GM12878 (cell line): ENCODE results near the gene TMEM232. TPM values are rescaled to one million over a fixed set of nuclear protein-coding genes. Genes with fewer than 3 reads are reported as not detected.

Experiments used
- ATAC-seq: fragments of 200-7000 bp; cut with Tn5 transposase; 3 replicates; pipeline ENCODE4 v1.9.1; 2020; ENCODE audit warnings: mild to moderate bottlenecking, moderate library complexity
- BruUV-seq: library from RNA; stranded (reverse); fragments of 400-500 nt; replicated peaks from 2 replicates; lab custom pipeline; 2021; lab: Mats Ljungman, UMichigan
- CTCF ChIA-PET: fragments of 300-600 bp; sonication (Branson Sonifier 250); formaldehyde crosslinking; extraction: SDS; loops from one replicate; lab custom pipeline; 2021; ENCODE audit warnings: inconsistent platforms; lab: Yijun Ruan, JAX
- POLR2A ChIA-PET: fragments of 350-600 bp; formaldehyde crosslinking; extraction: SDS; loops from one replicate; lab custom pipeline; 2021; ENCODE audit warnings: inconsistent platforms; lab: Charles Lee
- RAD21 ChIA-PET: fragments of 300-600 bp; sonication (Branson Sonifier 250); formaldehyde crosslinking; loops from one replicate; lab custom pipeline; 2023; ENCODE audit warnings: antibody characterized with exemption; ENCODE audit not compliant: unreplicated experiment; lab: Charles Lee
- SMC1A ChIA-PET: fragments of 300-600 bp; sonication (Branson Sonifier 250); formaldehyde crosslinking; loops from one replicate; lab custom pipeline; 2023; ENCODE audit not compliant: unreplicated experiment, uncharacterized antibody; lab: Charles Lee
- DNase-seq: peaks from one replicate; pipeline ENCODE4 v3.0.0-alpha.2; 2011; ENCODE audit warnings: low read depth, low spot score
- FAIRE-seq: peaks from 3 replicates; lab custom pipeline; 2011; peaks lifted over from hg19 to GRCh38; lab: Jason Lieb, UNC
- H2AFZ ChIP-seq: 2 replicates; pipeline ENCODE4 v1.6.0; 2011; ENCODE audit warnings: low read depth, low read length, control low read depth; ENCODE audit not compliant: control insufficient read depth
- H3K27ac ChIP-seq: 2 replicates; pipeline ENCODE4 v1.5.1; 2011; ENCODE audit warnings: control low read depth; ENCODE audit not compliant: control insufficient read depth, insufficient read depth
- H3K27me3 ChIP-seq, 2 experiments: replicated peaks in 1 of 2; 2 replicates each; pipeline versions ENCODE4 v1.6.0 to v1.6.1; 2011; ENCODE audit warnings: low read length in 1 of 2; ENCODE audit not compliant: control insufficient read depth in 2 of 2, insufficient read depth in 2 of 2
- H3K36me3 ChIP-seq, 2 experiments: 2 replicates each; pipeline ENCODE4 v1.5.1; 2011; ENCODE audit warnings: low read length in 1 of 2; ENCODE audit not compliant: control insufficient read depth in 2 of 2, insufficient read depth in 2 of 2
- H3K4me1 ChIP-seq: 2 replicates; pipeline ENCODE4 v1.6.1; 2011; ENCODE audit warnings: mild to moderate bottlenecking, low read length, moderate library complexity, mixed read lengths; ENCODE audit not compliant: control insufficient read depth, insufficient read depth
- H3K4me2 ChIP-seq: 2 replicates; pipeline ENCODE4 v1.6.0; 2011; ENCODE audit warnings: control low read depth; ENCODE audit not compliant: control insufficient read depth, insufficient read depth
- H3K4me3 ChIP-seq: fragments of 200-600 bp; sonication (generic); 2 replicates; pipeline ENCODE4 v1.5.1; 2016
- H3K79me2 ChIP-seq: 2 replicates; pipeline ENCODE4 v1.6.0; 2011; ENCODE audit warnings: low read length; ENCODE audit not compliant: control insufficient read depth, insufficient read depth
- H3K9ac ChIP-seq: 2 replicates; pipeline ENCODE4 v1.8.0; 2011; ENCODE audit warnings: low read length, control low read depth, mixed read lengths; ENCODE audit not compliant: control insufficient read depth, insufficient read depth
- H3K9me3 ChIP-seq: replicated peaks from 3 replicates; pipeline ENCODE4 v1.5.1; 2011; ENCODE audit warnings: mild to moderate bottlenecking, low read length; ENCODE audit not compliant: control insufficient read depth, insufficient read depth
- H4K20me1 ChIP-seq: 2 replicates; pipeline ENCODE4 v1.6.0; 2011; ENCODE audit not compliant: control insufficient read depth, insufficient read depth
- ATF7 ChIP-seq: fragments of 450-650 bp; IDR thresholded peaks from 2 replicates; pipeline ENCODE4 v1.6.1; 2016; ENCODE audit warnings: low read depth, mild to moderate bottlenecking
- BCL11A ChIP-seq: IDR thresholded peaks from 2 replicates; pipeline ENCODE4 v1.6.1; 2011; ENCODE audit warnings: low read depth, low read length
- CREB1 ChIP-seq: IDR thresholded peaks from 2 replicates; pipeline ENCODE4 v1.6.1; 2012; ENCODE audit warnings: low read depth, mild to moderate bottlenecking, inconsistent platforms
- CREM ChIP-seq: IDR thresholded peaks from 2 replicates; pipeline ENCODE4 v1.6.1; 2014; ENCODE audit warnings: antibody characterized with exemption, low read depth
- HCFC1 ChIP-seq: fragments of 150-350 bp; IDR thresholded peaks from 2 replicates; pipeline ENCODE4 v1.6.1; 2014; ENCODE audit warnings: low read length
- IRF4 ChIP-seq: IDR thresholded peaks from 2 replicates; pipeline ENCODE4 v1.6.1; 2011; ENCODE audit warnings: low read depth, low read length
- JUND ChIP-seq: IDR thresholded peaks from 2 replicates; pipeline ENCODE4 v1.6.1; 2012; ENCODE audit warnings: low read depth, mild to moderate bottlenecking, low read length, improper control_type of control experiment, moderate library complexity
- MTA3 ChIP-seq: IDR thresholded peaks from 2 replicates; pipeline ENCODE4 v1.6.1; 2012; ENCODE audit warnings: low read length, inconsistent platforms, borderline replicate concordance
- NFXL1 ChIP-seq: fragments of 450-650 bp; IDR thresholded peaks from 2 replicates; pipeline ENCODE4 v1.6.1; 2017; ENCODE audit warnings: antibody characterized with exemption, mild to moderate bottlenecking, borderline replicate concordance
- NFYB ChIP-seq: IDR thresholded peaks from 2 replicates; pipeline ENCODE4 v1.6.1; 2011; ENCODE audit warnings: low read depth, mild to moderate bottlenecking, low read length, improper control_type of control experiment, moderate library complexity; ENCODE audit not compliant: insufficient read depth
- NR2C1 ChIP-seq: fragments of 450-650 bp; IDR thresholded peaks from 2 replicates; pipeline ENCODE4 v1.6.1; 2017; ENCODE audit warnings: antibody characterized with exemption, mild to moderate bottlenecking, moderate library complexity
- SIN3A ChIP-seq: IDR thresholded peaks from 2 replicates; pipeline ENCODE4 v1.6.1; 2012; ENCODE audit warnings: low read depth, low read length, improper control_type of control experiment
- SREBF1 ChIP-seq: IDR thresholded peaks from 2 replicates; pipeline ENCODE4 v1.6.1; 2012; ENCODE audit warnings: mild to moderate bottlenecking, low read length
- STAT3 ChIP-seq: IDR thresholded peaks from 2 replicates; pipeline ENCODE4 v1.6.1; 2011; ENCODE audit warnings: low read depth, low read length, improper control_type of control experiment
- SUPT20H ChIP-seq: IDR thresholded peaks from 2 replicates; pipeline ENCODE4 v1.6.1; 2011; ENCODE audit warnings: low read depth, mild to moderate bottlenecking, low read length, moderate library complexity, borderline replicate concordance; ENCODE audit not compliant: control insufficient read depth
- SUZ12 ChIP-seq: fragments of 200-600 bp; sonication (generic); IDR thresholded peaks from one replicate; pipeline ENCODE4 v1.6.1; 2018; ENCODE audit warnings: antibody characterized with exemption, mild to moderate bottlenecking; ENCODE audit not compliant: unreplicated experiment
- ZNF24 ChIP-seq: fragments of 450-650 bp; IDR thresholded peaks from 2 replicates; pipeline ENCODE4 v1.6.1; 2017; ENCODE audit warnings: antibody characterized with exemption, mild to moderate bottlenecking
- WGBS: methylation state at CpG from one replicate; pipeline ENCODE4 v1.1.6; 2016; ENCODE audit warnings: low lambda C conversion rate; ENCODE audit not compliant: insufficient replicate concordance, insufficient coverage; ENCODE audit errors: missing lambda C conversion rate; 5-methylcytosine and 5-hydroxymethylcytosine counted together
- in situ Hi-C: fragments of 300-500 bp; cut with MboI; formaldehyde crosslinking; loops from 9 replicates; pipeline ENCODE4 v1.14.3; 2018; ENCODE audit warnings: mixed read lengths
- intact Hi-C: fragments of 100-400 bp; cut with micrococcal nuclease; formaldehyde crosslinking; loops from one replicate; pipeline ENCODE4 v1.14.2; 2022; ENCODE audit not compliant: unreplicated experiment
- polyA plus RNA-seq, 11 experiments: library from polyadenylated mRNA; depleted of rRNA in 4 of 11; unstranded in 6 of 11; stranded (reverse) in 5 of 11; fragments of >200 nt; fragmentation: Nextera tagmentation in 4 of 11; fragmentation: Illumina TruSeq in 1 of 11; extraction: Ambion mirVana in 4 of 11; extraction: Trizol in 1 of 11; gene quantifications; 1 replicate in 1 of 11; 2 replicates in 10 of 11; pipeline versions ENCODE4 v1.2.1 to v1.2.3, GENCODE V29; 2011 to 2016; ENCODE audit warnings: inconsistent platforms in 2 of 11, missing spikeins in 2 of 11, low read depth in 1 of 11
- total RNA-seq, 4 experiments: library from RNA; depleted of rRNA in 3 of 4; stranded (reverse); fragments of >200 nt in 3 of 4; fragmentation: Illumina TruSeq in 1 of 4; extraction: Trizol in 1 of 4; gene quantifications; 2 replicates each; pipeline versions ENCODE4 v1.2.1 to v1.2.3, GENCODE V29; 2013 to 2021

Gene TMEM232
- total and polyA plus RNA-seq, 10 of the 15 experiments (the other 5 are each of a cell fraction or from before 2014, with no cell fraction given), result 0.29 to 1.3 (median 0.91) TPM

DNA sequence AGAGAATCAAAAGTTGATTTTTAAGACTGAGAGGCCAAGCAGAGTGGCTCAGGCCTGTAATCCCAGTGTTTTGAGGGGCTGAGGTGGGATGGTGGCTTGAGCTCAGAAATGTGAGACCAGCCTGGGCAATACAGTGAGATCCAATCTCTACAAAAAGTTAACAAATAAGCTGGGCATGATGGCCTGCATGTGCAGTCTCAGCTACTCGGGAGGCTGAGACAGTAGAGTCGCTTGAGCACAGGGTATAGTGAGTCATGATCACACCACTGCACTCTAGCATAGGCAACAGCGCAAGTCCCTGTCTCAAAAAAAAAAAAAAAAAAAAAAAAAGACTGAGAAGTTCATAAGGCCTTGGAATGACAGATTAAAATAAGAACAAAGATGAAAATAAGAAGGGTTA, 177.2 kb downstream of the TMEM232 start:
- no TSS peak for BruUV-seq
- no peak for FAIRE-seq

DNA sequence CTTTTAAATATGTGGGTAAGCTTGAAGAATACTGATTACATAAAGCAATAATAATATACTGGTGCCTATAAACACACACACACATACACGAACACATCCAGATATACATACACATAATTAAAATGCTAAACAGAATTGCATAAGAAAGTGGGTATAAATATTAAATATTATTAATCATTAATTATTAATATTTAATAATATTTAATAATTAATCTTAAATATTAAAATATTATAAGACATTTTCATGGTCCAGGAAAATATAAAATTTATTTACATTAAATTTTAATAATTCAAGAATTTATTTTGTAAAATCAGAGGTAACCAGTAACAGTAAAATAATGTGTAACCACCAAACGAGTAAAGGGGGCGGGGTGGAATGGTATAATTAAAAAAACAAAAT, 178.3 kb downstream of the TMEM232 start:
- intact Hi-C loops, result no loop called here

More for the DNA sequence above, 177.2 kb downstream of the TMEM232 start:
- ChIA-PET SMC1A (no interaction called here), RAD21 (no interaction called here), CTCF (no interaction called here), POLR2A (no interaction called here)
- H3K27ac ChIP-seq, result no peak overlapping the region
- H3K36me3 ChIP-seq, result no peaks in the 10 kb centered on the region
- no peak; the same call in 2 of the 3 replicates for ATAC-seq
- TF ChIP-seq JUND (no peak), NR2C1 (no peak), MTA3 (no peak), SUPT20H (no peak), BCL11A (no peak), NFXL1 (no peak), IRF4 (no peak), HCFC1 (no peak), STAT3 (no peak), ZNF24 (no peak), NFYB (no peak), SREBF1 (no peak), CREB1 (no peak), ATF7 (no peak), SIN3A (no peak)
- H3K4me2 ChIP-seq, result no peak overlapping the region
- H2AFZ ChIP-seq, result no peak overlapping the region
- 19% methylated on average over 2 of the region's 3 CpGs for WGBS
- H3K4me3 ChIP-seq, result no peak overlapping the region
- H4K20me1 ChIP-seq, result no peaks in the 10 kb centered on the region
- H3K4me1 ChIP-seq, result no peaks in the 10 kb centered on the region
- intact Hi-C loops (no loop called here), in situ Hi-C loops (no loop called here)
- H3K9me3 ChIP-seq, result no peaks in the 10 kb centered on the region
- DNase-seq, result no peak
- H3K79me2 ChIP-seq, result no peaks in the 10 kb centered on the region
- no peaks in the 10 kb centered on the region for H3K27me3 ChIP-seq
- H3K9ac ChIP-seq, result no peak overlapping the region

More for the DNA sequence above, 178.3 kb downstream of the TMEM232 start:
- no peaks in the 10 kb centered on the region for H3K4me1 ChIP-seq
- H3K36me3 ChIP-seq, result no peaks in the 10 kb centered on the region
- RAD21 ChIA-PET, result no interaction called here
- SMC1A ChIA-PET, result no interaction called here
- no peak for DNase-seq
- no peaks in the 10 kb centered on the region for H3K9me3 ChIP-seq
- CTCF ChIA-PET, result no interaction called here
- no peaks in the 10 kb centered on the region for H3K79me2 ChIP-seq
- no TSS peak for BruUV-seq
- H4K20me1 ChIP-seq, result no peaks in the 10 kb centered on the region
- ATAC-seq, result no peak
- no peak overlapping the region for H3K27ac ChIP-seq
- 30% methylated on average over 3 of the region's 3 CpGs for WGBS
- H3K9ac ChIP-seq, result no peak overlapping the region
- H3K27me3 ChIP-seq, result no peaks in the 10 kb centered on the region
- POLR2A ChIA-PET, result no interaction called here
- TF ChIP-seq SUZ12 (no peak), CREM (no peak)
- TF ChIP-seq, all 136 proteins: peak for 0
- Histone ChIP-seq H2AFZ (no peak overlapping the region), H3K4me3 (no peak overlapping the region), H3K4me2 (no peak overlapping the region)
- no peak for FAIRE-seq
- in situ Hi-C loops, result no loop called here
